HepG2 (cell line): ENCODE data around the gene HDGF. TPM values are rescaled to one million over a fixed set of nuclear protein-coding genes. Genes with fewer than 3 reads are reported as not detected.

Experiments used
- ARID2 ChIP-seq: sonication (generic); formaldehyde crosslinking; IDR thresholded peaks from 2 replicates; pipeline ENCODE4 v1.8.1; 2022; ENCODE audit warnings: mild to moderate bottlenecking, missing genetic modification reagents, borderline replicate concordance
- BRD4 ChIP-seq: sonication (generic); formaldehyde crosslinking; IDR thresholded peaks from 2 replicates; pipeline ENCODE4 v1.4.0; 2020; ENCODE audit warnings: missing genetic modification reagents
- CREB1 ChIP-seq, 2 experiments: fragments of 450-650 bp in 1 of 2; IDR thresholded peaks; 2 replicates each; pipeline ENCODE4 v1.6.1; 2016 to 2017; ENCODE audit warnings: control low read depth in 1 of 2, mild to moderate bottlenecking in 1 of 2, missing compliant biosample characterization in 1 of 2, missing genetic modification characterization in 1 of 2
- RAD51 ChIP-seq: fragments of 450-650 bp; IDR thresholded peaks from 2 replicates; pipeline ENCODE4 v1.6.1; 2016; ENCODE audit warnings: borderline replicate concordance
- ZFX ChIP-seq: sonication (generic); formaldehyde crosslinking; IDR thresholded peaks from 2 replicates; pipeline ENCODE4 v1.4.0; 2020; ENCODE audit warnings: mild to moderate bottlenecking, low read depth, missing genetic modification reagents, moderate library complexity
- ZNF451 ChIP-seq: sonication (generic); formaldehyde crosslinking; IDR thresholded peaks from 2 replicates; pipeline ENCODE4 v1.5.0; 2020; ENCODE audit warnings: mild to moderate bottlenecking, missing genetic modification reagents
- polyA plus RNA-seq, 8 experiments: library from polyadenylated mRNA; depleted of rRNA in 3 of 8; stranded (reverse) in 7 of 8; unstranded in 1 of 8; fragments of >200 nt; fragmentation: Illumina TruSeq in 4 of 8; extraction: Trizol in 4 of 8; gene quantifications; 2 replicates each; pipeline versions ENCODE4 v1.2.1 to v1.2.3, GENCODE V29; 2011 to 2016; ENCODE audit warnings: low read depth in 4 of 8, missing spikeins in 1 of 8, mixed read lengths in 1 of 8; ENCODE audit not compliant: insufficient read depth in 1 of 8
- total RNA-seq, 5 experiments: library from RNA; depleted of rRNA; stranded (reverse); fragments of >200 nt; fragmentation: Illumina TruSeq; extraction: Trizol; gene quantifications; 2 replicates each; pipeline ENCODE4 v1.2.3, GENCODE V29; 2016; ENCODE audit warnings: low read depth in 1 of 5
- TF ChIP-seq, protein P1 (sequence below): sonication (generic); formaldehyde crosslinking; IDR thresholded peaks from 2 replicates; pipeline ENCODE4 v1.5.1; 2020; ENCODE audit warnings: mild to moderate bottlenecking, missing genetic modification reagents, moderate library complexity
- TF ChIP-seq, protein P2 (sequence below): sonication (generic); formaldehyde crosslinking; IDR thresholded peaks from 2 replicates; pipeline ENCODE4 v1.5.0; 2020; ENCODE audit warnings: missing genetic modification reagents
- TF ChIP-seq, protein P3 (sequence below): sonication (generic); formaldehyde crosslinking; IDR thresholded peaks from 2 replicates; pipeline ENCODE4 v1.4.0; 2020; ENCODE audit warnings: missing genetic modification reagents
- TF ChIP-seq, protein P4 (sequence below): sonication (generic); formaldehyde crosslinking; IDR thresholded peaks from 2 replicates; pipeline ENCODE4 v1.9.0; 2022; ENCODE audit warnings: missing genetic modification reagents, mild to moderate bottlenecking, borderline replicate concordance
- TF ChIP-seq, protein P5 (sequence below): sonication (generic); formaldehyde crosslinking; IDR thresholded peaks from 2 replicates; pipeline ENCODE4 v1.4.0; 2020; ENCODE audit warnings: missing genetic modification reagents, low read depth, mild to moderate bottlenecking, borderline replicate concordance
- TF ChIP-seq, protein P6 (sequence below): sonication (generic); formaldehyde crosslinking; IDR thresholded peaks from 2 replicates; pipeline ENCODE4 v1.8.0; 2022; ENCODE audit warnings: missing genetic modification reagents, mild to moderate bottlenecking, borderline replicate concordance
- TF ChIP-seq, protein P7 (sequence below): sonication (generic); formaldehyde crosslinking; conservative IDR thresholded peaks from 2 replicates; pipeline ENCODE4 v1.8.0; 2022; ENCODE audit warnings: missing genetic modification reagents

Gene HDGF
- total and polyA plus RNA-seq, 2 of the 13 experiments (the other 11 are each of a cell fraction or from before 2014, with no cell fraction given), result 156 to 196 TPM

DNA sequence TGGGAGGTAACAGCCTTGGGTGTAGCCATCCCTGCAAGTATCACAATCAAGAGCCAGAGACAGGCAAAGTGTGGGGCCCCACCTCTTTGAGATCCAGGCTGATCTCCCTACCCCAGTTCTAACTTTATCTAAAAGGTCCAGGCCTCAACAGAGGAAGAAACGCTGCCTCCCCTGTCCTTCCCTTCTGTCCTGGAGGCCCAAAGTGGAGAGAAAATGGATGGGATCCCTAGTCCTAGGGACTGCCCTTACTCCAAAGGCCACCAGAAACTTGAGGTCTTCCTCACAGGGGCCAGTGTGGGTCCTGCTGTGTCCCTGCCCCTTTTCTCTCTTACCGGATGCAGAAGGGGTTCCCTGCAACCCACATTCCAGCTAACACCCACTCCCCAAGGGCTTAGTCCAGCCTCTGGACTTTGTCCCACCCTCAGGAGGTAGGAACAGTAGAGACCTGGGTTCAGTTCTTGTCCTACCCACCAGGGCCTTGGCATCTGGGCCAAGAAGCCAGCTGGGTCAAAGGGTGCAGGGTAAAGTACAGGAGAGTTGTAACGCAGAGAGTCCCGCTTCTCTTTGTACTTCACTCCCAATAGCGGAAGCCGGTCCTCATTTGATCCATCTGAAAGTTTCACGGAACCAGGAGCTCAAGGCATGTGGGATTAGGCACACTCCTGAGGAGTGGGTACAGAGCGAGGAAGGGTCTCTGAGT lies 1.9 kb downstream of the HDGF start (continued):
- TF ChIP-seq, protein P1, sequence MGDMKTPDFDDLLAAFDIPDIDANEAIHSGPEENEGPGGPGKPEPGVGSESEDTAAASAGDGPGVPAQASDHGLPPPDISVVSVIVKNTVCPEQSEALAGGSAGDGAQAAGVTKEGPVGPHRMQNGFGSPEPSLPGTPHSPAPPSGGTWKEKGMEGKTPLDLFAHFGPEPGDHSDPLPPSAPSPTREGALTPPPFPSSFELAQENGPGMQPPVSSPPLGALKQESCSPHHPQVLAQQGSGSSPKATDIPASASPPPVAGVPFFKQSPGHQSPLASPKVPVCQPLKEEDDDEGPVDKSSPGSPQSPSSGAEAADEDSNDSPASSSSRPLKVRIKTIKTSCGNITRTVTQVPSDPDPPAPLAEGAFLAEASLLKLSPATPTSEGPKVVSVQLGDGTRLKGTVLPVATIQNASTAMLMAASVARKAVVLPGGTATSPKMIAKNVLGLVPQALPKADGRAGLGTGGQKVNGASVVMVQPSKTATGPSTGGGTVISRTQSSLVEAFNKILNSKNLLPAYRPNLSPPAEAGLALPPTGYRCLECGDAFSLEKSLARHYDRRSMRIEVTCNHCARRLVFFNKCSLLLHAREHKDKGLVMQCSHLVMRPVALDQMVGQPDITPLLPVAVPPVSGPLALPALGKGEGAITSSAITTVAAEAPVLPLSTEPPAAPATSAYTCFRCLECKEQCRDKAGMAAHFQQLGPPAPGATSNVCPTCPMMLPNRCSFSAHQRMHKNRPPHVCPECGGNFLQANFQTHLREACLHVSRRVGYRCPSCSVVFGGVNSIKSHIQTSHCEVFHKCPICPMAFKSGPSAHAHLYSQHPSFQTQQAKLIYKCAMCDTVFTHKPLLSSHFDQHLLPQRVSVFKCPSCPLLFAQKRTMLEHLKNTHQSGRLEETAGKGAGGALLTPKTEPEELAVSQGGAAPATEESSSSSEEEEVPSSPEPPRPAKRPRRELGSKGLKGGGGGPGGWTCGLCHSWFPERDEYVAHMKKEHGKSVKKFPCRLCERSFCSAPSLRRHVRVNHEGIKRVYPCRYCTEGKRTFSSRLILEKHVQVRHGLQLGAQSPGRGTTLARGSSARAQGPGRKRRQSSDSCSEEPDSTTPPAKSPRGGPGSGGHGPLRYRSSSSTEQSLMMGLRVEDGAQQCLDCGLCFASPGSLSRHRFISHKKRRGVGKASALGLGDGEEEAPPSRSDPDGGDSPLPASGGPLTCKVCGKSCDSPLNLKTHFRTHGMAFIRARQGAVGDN (CRISPR knock-in tag), result peak; percentile 39
- TF ChIP-seq ZFX (CRISPR knock-in tag) (peak; percentile 51), ZNF451 (CRISPR knock-in tag) (no peak), ARID2 (CRISPR knock-in tag) (no peak), RAD51 (no peak), BRD4 (CRISPR knock-in tag) (no peak), CREB1 (IDR thresholded peaks at IDR 0.05) (no peak), CREB1 (CRISPR knock-in tag; IDR thresholded peaks at IDR 0.05) (no peak; the same call in 1 of the 2 replicates)
- TF ChIP-seq, protein P2, sequence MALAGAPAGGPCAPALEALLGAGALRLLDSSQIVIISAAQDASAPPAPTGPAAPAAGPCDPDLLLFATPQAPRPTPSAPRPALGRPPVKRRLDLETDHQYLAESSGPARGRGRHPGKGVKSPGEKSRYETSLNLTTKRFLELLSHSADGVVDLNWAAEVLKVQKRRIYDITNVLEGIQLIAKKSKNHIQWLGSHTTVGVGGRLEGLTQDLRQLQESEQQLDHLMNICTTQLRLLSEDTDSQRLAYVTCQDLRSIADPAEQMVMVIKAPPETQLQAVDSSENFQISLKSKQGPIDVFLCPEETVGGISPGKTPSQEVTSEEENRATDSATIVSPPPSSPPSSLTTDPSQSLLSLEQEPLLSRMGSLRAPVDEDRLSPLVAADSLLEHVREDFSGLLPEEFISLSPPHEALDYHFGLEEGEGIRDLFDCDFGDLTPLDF (CRISPR knock-in tag), result no peak
- TF ChIP-seq, protein P3, sequence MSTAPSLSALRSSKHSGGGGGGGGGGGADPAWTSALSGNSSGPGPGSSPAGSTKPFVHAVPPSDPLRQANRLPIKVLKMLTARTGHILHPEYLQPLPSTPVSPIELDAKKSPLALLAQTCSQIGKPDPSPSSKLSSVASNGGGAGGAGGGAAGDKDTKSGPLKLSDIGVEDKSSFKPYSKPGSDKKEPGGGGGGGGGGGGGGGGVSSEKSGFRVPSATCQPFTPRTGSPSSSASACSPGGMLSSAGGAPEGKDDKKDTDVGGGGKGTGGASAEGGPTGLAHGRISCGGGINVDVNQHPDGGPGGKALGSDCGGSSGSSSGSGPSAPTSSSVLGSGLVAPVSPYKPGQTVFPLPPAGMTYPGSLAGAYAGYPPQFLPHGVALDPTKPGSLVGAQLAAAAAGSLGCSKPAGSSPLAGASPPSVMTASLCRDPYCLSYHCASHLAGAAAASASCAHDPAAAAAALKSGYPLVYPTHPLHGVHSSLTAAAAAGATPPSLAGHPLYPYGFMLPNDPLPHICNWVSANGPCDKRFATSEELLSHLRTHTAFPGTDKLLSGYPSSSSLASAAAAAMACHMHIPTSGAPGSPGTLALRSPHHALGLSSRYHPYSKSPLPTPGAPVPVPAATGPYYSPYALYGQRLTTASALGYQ, result 0 out of 2 replicates have a peak, but pooled peaks have one; percentile 23
- TF ChIP-seq, protein P4, sequence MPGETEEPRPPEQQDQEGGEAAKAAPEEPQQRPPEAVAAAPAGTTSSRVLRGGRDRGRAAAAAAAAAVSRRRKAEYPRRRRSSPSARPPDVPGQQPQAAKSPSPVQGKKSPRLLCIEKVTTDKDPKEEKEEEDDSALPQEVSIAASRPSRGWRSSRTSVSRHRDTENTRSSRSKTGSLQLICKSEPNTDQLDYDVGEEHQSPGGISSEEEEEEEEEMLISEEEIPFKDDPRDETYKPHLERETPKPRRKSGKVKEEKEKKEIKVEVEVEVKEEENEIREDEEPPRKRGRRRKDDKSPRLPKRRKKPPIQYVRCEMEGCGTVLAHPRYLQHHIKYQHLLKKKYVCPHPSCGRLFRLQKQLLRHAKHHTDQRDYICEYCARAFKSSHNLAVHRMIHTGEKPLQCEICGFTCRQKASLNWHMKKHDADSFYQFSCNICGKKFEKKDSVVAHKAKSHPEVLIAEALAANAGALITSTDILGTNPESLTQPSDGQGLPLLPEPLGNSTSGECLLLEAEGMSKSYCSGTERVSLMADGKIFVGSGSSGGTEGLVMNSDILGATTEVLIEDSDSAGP, result no peak
- TF ChIP-seq, protein P5, sequence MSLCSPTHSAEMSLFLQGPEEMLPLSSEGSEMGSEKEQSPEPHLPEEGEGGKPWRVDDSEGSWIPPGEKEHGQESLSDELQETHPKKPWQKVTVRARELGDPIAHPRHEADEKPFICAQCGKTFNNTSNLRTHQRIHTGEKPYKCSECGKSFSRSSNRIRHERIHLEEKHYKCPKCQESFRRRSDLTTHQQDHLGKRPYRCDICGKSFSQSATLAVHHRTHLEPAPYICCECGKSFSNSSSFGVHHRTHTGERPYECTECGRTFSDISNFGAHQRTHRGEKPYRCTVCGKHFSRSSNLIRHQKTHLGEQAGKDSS (CRISPR knock-in tag), result 0 out of 2 replicates have a peak, but pooled peaks have one; percentile 25
- TF ChIP-seq, protein P6, sequence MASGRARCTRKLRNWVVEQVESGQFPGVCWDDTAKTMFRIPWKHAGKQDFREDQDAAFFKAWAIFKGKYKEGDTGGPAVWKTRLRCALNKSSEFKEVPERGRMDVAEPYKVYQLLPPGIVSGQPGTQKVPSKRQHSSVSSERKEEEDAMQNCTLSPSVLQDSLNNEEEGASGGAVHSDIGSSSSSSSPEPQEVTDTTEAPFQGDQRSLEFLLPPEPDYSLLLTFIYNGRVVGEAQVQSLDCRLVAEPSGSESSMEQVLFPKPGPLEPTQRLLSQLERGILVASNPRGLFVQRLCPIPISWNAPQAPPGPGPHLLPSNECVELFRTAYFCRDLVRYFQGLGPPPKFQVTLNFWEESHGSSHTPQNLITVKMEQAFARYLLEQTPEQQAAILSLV, result no peak
- TF ChIP-seq, protein P7, sequence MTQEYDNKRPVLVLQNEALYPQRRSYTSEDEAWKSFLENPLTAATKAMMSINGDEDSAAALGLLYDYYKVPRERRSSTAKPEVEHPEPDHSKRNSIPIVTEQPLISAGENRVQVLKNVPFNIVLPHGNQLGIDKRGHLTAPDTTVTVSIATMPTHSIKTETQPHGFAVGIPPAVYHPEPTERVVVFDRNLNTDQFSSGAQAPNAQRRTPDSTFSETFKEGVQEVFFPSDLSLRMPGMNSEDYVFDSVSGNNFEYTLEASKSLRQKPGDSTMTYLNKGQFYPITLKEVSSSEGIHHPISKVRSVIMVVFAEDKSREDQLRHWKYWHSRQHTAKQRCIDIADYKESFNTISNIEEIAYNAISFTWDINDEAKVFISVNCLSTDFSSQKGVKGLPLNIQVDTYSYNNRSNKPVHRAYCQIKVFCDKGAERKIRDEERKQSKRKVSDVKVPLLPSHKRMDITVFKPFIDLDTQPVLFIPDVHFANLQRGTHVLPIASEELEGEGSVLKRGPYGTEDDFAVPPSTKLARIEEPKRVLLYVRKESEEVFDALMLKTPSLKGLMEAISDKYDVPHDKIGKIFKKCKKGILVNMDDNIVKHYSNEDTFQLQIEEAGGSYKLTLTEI (CRISPR knock-in tag), result no peak
